ENCODE results near the gene PGBD4.
"Not testable (repeated sequence)": the region's sequence is repeated elsewhere in the genome, so short reads cannot be mapped to it uniquely, and the experiment has no call there.

PGBD4 gene

DNA sequence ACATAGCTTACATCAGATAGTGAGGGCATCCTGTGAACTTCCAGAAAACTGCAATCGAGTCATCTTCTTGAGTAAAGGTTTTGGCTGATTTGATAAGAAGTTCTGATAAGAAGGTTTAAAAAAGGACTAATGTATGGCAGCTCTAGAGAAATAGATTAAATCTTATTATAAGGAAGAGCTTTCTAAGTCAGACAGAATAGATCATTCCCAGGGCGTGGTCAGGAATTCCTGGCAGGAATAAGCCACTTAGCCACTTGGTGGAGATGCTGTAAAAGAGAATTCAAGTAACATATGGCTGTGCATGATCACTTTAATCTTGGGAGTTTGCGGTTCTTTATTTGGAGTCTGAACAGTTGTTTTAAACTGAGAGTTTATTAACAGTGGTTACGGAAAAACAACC, 17.4 kb downstream of the PGBD4 start:
- no peaks in the 10 kb centered on the region for H3K9me3 ChIP-seq (ENCODE audit: insufficient read depth, low read length)
- H4K20me1 ChIP-seq (ENCODE audit: insufficient read depth, low read length): no peaks in the 10 kb centered on the region
- no peak overlapping the region for H3K9ac ChIP-seq (ENCODE audit: low read length)
- no peak overlapping the region for H3K27ac ChIP-seq (ENCODE audit: low read length)
- peaks cover 5% of the 10 kb centered on the region for H3K4me1 ChIP-seq (ENCODE audit: low read length)
- no peaks in the 10 kb centered on the region for H3K36me3 ChIP-seq (replicated peaks; ENCODE audit: low read depth, low read length)
- H3K79me2 ChIP-seq (ENCODE audit: low read length): no peaks in the 10 kb centered on the region
- H3K4me2 ChIP-seq (ENCODE audit: low read length): no peak overlapping the region
- TF ChIP-seq CTCF (IDR thresholded peaks at IDR 0.05; ENCODE audit: low read depth, low read length) (no peak), EZH2phosphoT487 (IDR thresholded peaks at IDR 0.05; ENCODE audit: low read depth) (no peak)
- no peak overlapping the region for H3K4me3 ChIP-seq (ENCODE audit: low read length)
- H2AFZ ChIP-seq (ENCODE audit: low read depth, low read length): no peak overlapping the region
- H3K27me3 ChIP-seq (ENCODE audit: low read depth, low read length): no peaks in the 10 kb centered on the region

DNA sequence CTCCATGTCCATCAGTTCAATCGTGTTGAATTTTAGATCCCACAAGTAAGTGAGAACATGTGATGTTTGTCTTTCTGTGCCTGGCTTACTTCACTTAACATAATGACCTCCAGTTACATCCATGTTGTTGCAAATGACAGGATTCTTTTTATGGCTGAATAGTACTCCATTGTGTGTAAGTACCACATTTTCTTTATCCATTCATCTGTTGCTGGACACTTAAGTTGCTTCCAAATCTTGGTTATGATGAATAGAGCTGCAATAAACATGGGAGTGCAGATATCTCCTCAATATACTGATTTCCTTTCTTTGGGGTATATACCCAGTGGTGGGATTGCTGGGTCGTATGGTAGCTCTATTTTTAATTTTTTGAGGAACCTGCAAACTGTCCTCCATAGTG, 18.5 kb downstream of the PGBD4 start:
- not testable (repeated sequence) for H3K4me2 ChIP-seq (ENCODE audit: low read length); H3K9me3 ChIP-seq (ENCODE audit: insufficient read depth, low read length); H3K27ac ChIP-seq (ENCODE audit: low read length); H3K36me3 ChIP-seq (replicated peaks; ENCODE audit: low read depth, low read length); H3K27me3 ChIP-seq (ENCODE audit: low read depth, low read length); H3K9ac ChIP-seq (ENCODE audit: low read length); H2AFZ ChIP-seq (ENCODE audit: low read depth, low read length); H3K4me1 ChIP-seq (ENCODE audit: low read length); H4K20me1 ChIP-seq (ENCODE audit: insufficient read depth, low read length); H3K79me2 ChIP-seq (ENCODE audit: low read length); H3K4me3 ChIP-seq (ENCODE audit: low read length)

DNA sequence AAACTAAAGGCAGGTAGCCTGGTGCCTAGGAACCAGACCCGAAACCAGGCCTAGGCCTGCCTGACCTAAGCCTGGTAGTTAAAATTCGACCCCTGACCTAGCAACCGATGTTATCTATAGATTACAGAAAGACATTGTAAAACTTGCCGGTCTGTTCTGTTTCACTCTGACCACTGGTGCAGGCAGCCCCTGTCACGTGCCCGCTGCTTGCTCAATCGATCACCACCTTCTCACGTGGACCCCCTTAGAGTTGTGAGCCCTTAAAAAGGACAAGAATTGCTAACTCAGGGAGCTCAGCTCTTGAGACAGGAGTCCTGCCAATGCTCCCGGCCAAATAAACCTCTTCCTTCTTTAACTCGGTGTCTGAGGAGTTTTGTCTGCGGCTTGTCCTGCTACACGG, 19.9 kb downstream of the PGBD4 start:
- not testable (repeated sequence) for H3K4me2 ChIP-seq (ENCODE audit: low read length); H3K9me3 ChIP-seq (ENCODE audit: insufficient read depth, low read length); H3K4me1 ChIP-seq (ENCODE audit: low read length); H3K27me3 ChIP-seq (ENCODE audit: low read depth, low read length); H2AFZ ChIP-seq (ENCODE audit: low read depth, low read length); H3K4me3 ChIP-seq (ENCODE audit: low read length); H3K36me3 ChIP-seq (replicated peaks; ENCODE audit: low read depth, low read length); H3K79me2 ChIP-seq (ENCODE audit: low read length); H3K9ac ChIP-seq (ENCODE audit: low read length); H4K20me1 ChIP-seq (ENCODE audit: insufficient read depth, low read length); H3K27ac ChIP-seq (ENCODE audit: low read length)

DNA sequence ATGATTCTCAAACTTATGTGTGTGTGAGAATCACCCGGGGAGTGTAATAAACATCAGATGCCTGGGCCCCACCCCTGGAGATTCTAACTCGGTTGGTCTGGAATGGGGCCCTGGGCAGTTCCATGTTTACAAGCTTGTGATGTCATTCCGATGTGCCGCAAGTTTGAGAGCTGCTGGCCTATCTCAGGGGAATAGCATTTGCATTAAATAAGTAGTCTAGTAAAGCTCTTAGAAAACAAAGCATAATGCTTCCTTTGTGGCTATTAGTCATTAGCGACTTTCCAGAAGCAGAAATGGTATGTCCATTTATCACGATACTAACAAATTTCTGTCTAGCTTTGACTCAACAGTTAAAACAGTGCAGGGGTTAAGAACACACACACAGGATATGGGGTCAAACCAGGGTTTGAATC, 20.9 kb downstream of the PGBD4 start:
- Histone ChIP-seq H3K79me2 (ENCODE audit: low read length) (no peaks in the 10 kb centered on the region), H3K36me3 (replicated peaks; ENCODE audit: low read depth, low read length) (no peaks in the 10 kb centered on the region), H3K4me1 (ENCODE audit: low read length) (peaks cover 5% of the 10 kb centered on the region), H3K27ac (ENCODE audit: low read length) (no peak overlapping the region), H2AFZ (ENCODE audit: low read depth, low read length) (no peak overlapping the region), H3K4me2 (ENCODE audit: low read length) (no peak overlapping the region; the same call in 1 of the 2 replicates), H3K9ac (ENCODE audit: low read length) (no peak overlapping the region), H4K20me1 (ENCODE audit: insufficient read depth, low read length) (no peaks in the 10 kb centered on the region), H3K9me3 (ENCODE audit: insufficient read depth, low read length) (no peaks in the 10 kb centered on the region), H3K27me3 (ENCODE audit: low read depth, low read length) (no peaks in the 10 kb centered on the region), H3K4me3 (ENCODE audit: low read length) (no peak overlapping the region)
- TF ChIP-seq CTCF (IDR thresholded peaks at IDR 0.05; ENCODE audit: low read depth, low read length) (no peak), EZH2phosphoT487 (IDR thresholded peaks at IDR 0.05; ENCODE audit: low read depth) (no peak)

DNA sequence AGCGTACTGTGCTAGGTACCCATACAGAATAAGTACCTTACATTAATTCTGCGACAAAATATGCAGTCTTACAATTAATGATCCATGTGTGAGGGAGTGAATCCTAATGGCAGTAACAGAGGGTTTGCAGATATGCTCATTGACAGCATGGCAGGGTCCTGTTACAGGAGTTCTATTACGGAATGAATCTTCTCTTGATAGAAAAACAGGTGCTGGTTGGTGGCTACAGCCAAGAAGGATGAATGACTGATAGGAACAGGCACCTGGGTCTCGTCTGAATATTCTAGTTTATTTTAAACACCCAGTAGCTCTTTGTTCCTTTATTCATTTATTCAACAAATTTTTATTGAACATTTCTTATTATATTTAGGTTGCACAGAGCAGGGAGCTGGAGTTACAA, 22.8 kb downstream of the PGBD4 start:
- Histone ChIP-seq H3K4me1 (ENCODE audit: low read length) (peaks cover 5% of the 10 kb centered on the region), H3K4me2 (ENCODE audit: low read length) (no peak overlapping the region), H3K9ac (ENCODE audit: low read length) (no peak overlapping the region), H3K4me3 (ENCODE audit: low read length) (no peak overlapping the region), H3K27me3 (ENCODE audit: low read depth, low read length) (no peaks in the 10 kb centered on the region), H3K36me3 (replicated peaks; ENCODE audit: low read depth, low read length) (no peaks in the 10 kb centered on the region), H2AFZ (ENCODE audit: low read depth, low read length) (no peak overlapping the region), H3K79me2 (ENCODE audit: low read length) (no peaks in the 10 kb centered on the region), H4K20me1 (ENCODE audit: insufficient read depth, low read length) (no peaks in the 10 kb centered on the region), H3K27ac (ENCODE audit: low read length) (no peak overlapping the region), H3K9me3 (ENCODE audit: insufficient read depth, low read length) (no peaks in the 10 kb centered on the region)
- TF ChIP-seq CTCF (IDR thresholded peaks at IDR 0.05; ENCODE audit: low read depth, low read length) (no peak), EZH2phosphoT487 (IDR thresholded peaks at IDR 0.05; ENCODE audit: low read depth) (no peak)
